Measurements from ENCODE around the gene TUBB1. TPM values are rescaled to one million over a fixed set of nuclear protein-coding genes. Genes with fewer than 3 reads are reported as not detected.

Gene TUBB1
- total and polyA plus RNA-seq, 4 experiments from 2014 or later: not detected

GRCh38 chr20:58995461-58996225 is 23.6 kb upstream of the TUBB1 start:
- H3K27me3 Mint-ChIP-seq: no peaks in the 10 kb centered on the region
- Histone ChIP-seq H3K27ac (ENCODE audit: low read depth, low read length) (no peak overlapping the region), H3K36me3 (ENCODE audit: insufficient read depth, low read length) (peaks cover 44% of the 10 kb centered on the region), H3K9me3 (ENCODE audit: control insufficient read depth in 1 of 2, low read length in 2 of 2) (no peaks in the 10 kb centered on the region), H3K4me3 (ENCODE audit: low read length in 2 of 2) (no peak overlapping the region), H3K4me1 (ENCODE audit: insufficient read depth, low read length) (no peaks in the 10 kb centered on the region), H3K27me3 (ENCODE audit: insufficient read depth, low read length) (no peaks in the 10 kb centered on the region)
- intact Hi-C loops (cut with micrococcal nuclease): no loop called here
- POLR2A ChIA-PET (ENCODE audit: partially characterized antibody): no interaction called here
- no peaks in the 10 kb centered on the region for H3K9me3 Mint-ChIP-seq
- no peak for DNase-seq
- H3K36me3 Mint-ChIP-seq: peaks cover 41 to 71% of the 10 kb centered on the region in 2 donors
- H3K4me1 Mint-ChIP-seq: no peaks in the 10 kb centered on the region
- H3K27ac Mint-ChIP-seq: peak overlapping the region in 2 of 7 donors; percentile 6 to 34
- CTCF ChIA-PET (ENCODE audit: partially characterized antibody): no interaction called here
- no peak overlapping the region for H3K4me3 Mint-ChIP-seq

- Mint-ChIP-seq H3K4me1 (no peaks in the 10 kb centered on the region), H3K4me3 (no peak overlapping the region), H3K9me3 (no peaks in the 10 kb centered on the region), H3K27ac (no peak overlapping the region), H3K36me3 (peaks cover 38 to 65% of the 10 kb centered on the region in 2 donors), H3K27me3 (no peaks in the 10 kb centered on the region)
- H3K27me3 ChIP-seq (ENCODE audit: insufficient read depth, low read length): no peaks in the 10 kb centered on the region
- CTCF ChIA-PET (ENCODE audit: partially characterized antibody): interaction anchor here (0.7 kb wide), 1 partner anchor 16 kb away, joined by 4 read pairs; no protein-coding TSS in a partner anchor
- POLR2A ChIA-PET (ENCODE audit: partially characterized antibody): no interaction called here
- no peaks in the 10 kb centered on the region for H3K4me1 ChIP-seq (ENCODE audit: insufficient read depth, low read length)
- H3K4me3 ChIP-seq (ENCODE audit: low read length in 2 of 2): no peak overlapping the region
- H3K36me3 ChIP-seq (ENCODE audit: insufficient read depth, low read length): peaks cover 39% of the 10 kb centered on the region
- intact Hi-C loops (cut with micrococcal nuclease): no loop called here
- no peak overlapping the region for H3K27ac ChIP-seq (ENCODE audit: low read depth, low read length)
- no peaks in the 10 kb centered on the region for H3K9me3 ChIP-seq (ENCODE audit: control insufficient read depth in 1 of 2, low read length in 2 of 2)
- no peak for DNase-seq
Measured at GRCh38 chr20:58996226-58996611, 23.0 kb upstream of the TUBB1 start.

- H3K27ac Mint-ChIP-seq: peak overlapping the region in 2 of 7 donors; percentile 42 to 57
Measured at GRCh38 chr20:58997141-58997770, 22.0 kb upstream of the TUBB1 start.

GRCh38 chr20:58998656-58999055 is 20.6 kb upstream of the TUBB1 start:
- H3K4me3 ChIP-seq (ENCODE audit: low read length in 2 of 2): no peak overlapping the region
- Mint-ChIP-seq H3K27me3 (no peaks in the 10 kb centered on the region), H3K4me1 (peaks cover 1 to 15% (median 10%) of the 10 kb centered on the region in 4 donors), H3K36me3 (peaks cover 24 to 50% of the 10 kb centered on the region in 2 donors), H3K9me3 (no peaks in the 10 kb centered on the region), H3K4me3 (no peak overlapping the region), H3K27ac (peak overlapping the region in 2 of 7 donors; percentile 35 to 64)
- H3K36me3 ChIP-seq (ENCODE audit: insufficient read depth, low read length): peaks cover 27% of the 10 kb centered on the region
- H3K27me3 ChIP-seq (ENCODE audit: insufficient read depth, low read length): no peaks in the 10 kb centered on the region
- ChIA-PET CTCF (ENCODE audit: partially characterized antibody) (no interaction called here), POLR2A (ENCODE audit: partially characterized antibody) (interaction anchor here (1.0 kb wide), 1 partner anchor 14 kb away, joined by 3 read pairs; no protein-coding TSS in a partner anchor)
- intact Hi-C loops (cut with micrococcal nuclease): no loop called here
- no peak for DNase-seq
- H3K27ac ChIP-seq (ENCODE audit: low read depth, low read length): no peak overlapping the region
- H3K9me3 ChIP-seq (ENCODE audit: control insufficient read depth in 1 of 2, low read length in 2 of 2): no peaks in the 10 kb centered on the region
- H3K4me1 ChIP-seq (ENCODE audit: insufficient read depth, low read length): no peaks in the 10 kb centered on the region

More at GRCh38 chr20:58997141-58997770, 22.0 kb upstream of the TUBB1 start:
- POLR2A ChIA-PET (ENCODE audit: partially characterized antibody): no interaction called here
- Histone ChIP-seq H3K27me3 (ENCODE audit: insufficient read depth, low read length) (no peaks in the 10 kb centered on the region), H3K27ac (ENCODE audit: low read depth, low read length) (no peak overlapping the region), H3K4me1 (ENCODE audit: insufficient read depth, low read length) (no peaks in the 10 kb centered on the region), H3K36me3 (ENCODE audit: insufficient read depth, low read length) (peaks cover 36% of the 10 kb centered on the region), H3K4me3 (ENCODE audit: low read length in 2 of 2) (no peak overlapping the region), H3K9me3 (ENCODE audit: control insufficient read depth in 1 of 2, low read length in 2 of 2) (no peaks in the 10 kb centered on the region)
- Mint-ChIP-seq H3K36me3 (peaks cover 32 to 58% of the 10 kb centered on the region in 2 donors), H3K4me1 (peaks cover under 1 to 1% (median under 1%) of the 10 kb centered on the region in 4 donors), H3K4me3 (no peak overlapping the region), H3K9me3 (no peaks in the 10 kb centered on the region), H3K27me3 (no peaks in the 10 kb centered on the region)
- no peak for DNase-seq
- CTCF ChIA-PET (ENCODE audit: partially characterized antibody): interaction anchor here (0.7 to 1.0 kb wide), 2 partner anchors 16 to 17 kb away, joined by 3 to 4 read pairs; partner anchors contain the start of gene NELFCD
- intact Hi-C loops (cut with micrococcal nuclease): no loop called here

- Mint-ChIP-seq H3K27me3 (no peaks in the 10 kb centered on the region), H3K4me1 (peaks cover 18 to 31% (median 26%) of the 10 kb centered on the region in 4 donors), H3K9me3 (no peaks in the 10 kb centered on the region), H3K4me3 (no peak overlapping the region), H3K27ac (peak overlapping the region in 1 of 7 donors; percentile 76), H3K36me3 (peaks cover 22 to 38% of the 10 kb centered on the region in 2 donors)
- H3K36me3 ChIP-seq (ENCODE audit: insufficient read depth, low read length): peaks cover 22% of the 10 kb centered on the region
- intact Hi-C loops (cut with micrococcal nuclease): no loop called here
- peaks cover 16% of the 10 kb centered on the region for H3K4me1 ChIP-seq (ENCODE audit: insufficient read depth, low read length)
- H3K27me3 ChIP-seq (ENCODE audit: insufficient read depth, low read length): no peaks in the 10 kb centered on the region
- H3K9me3 ChIP-seq (ENCODE audit: control insufficient read depth in 1 of 2, low read length in 2 of 2): no peaks in the 10 kb centered on the region
- no peak overlapping the region for H3K27ac ChIP-seq (ENCODE audit: low read depth, low read length)
- POLR2A ChIA-PET (ENCODE audit: partially characterized antibody): no interaction called here
- no peak overlapping the region for H3K4me3 ChIP-seq (ENCODE audit: low read length in 2 of 2)
- CTCF ChIA-PET (ENCODE audit: partially characterized antibody): no interaction called here
- DNase-seq: no peak
Measured at GRCh38 chr20:59000326-59000725, 18.9 kb upstream of the TUBB1 start.

GRCh38 chr20:59001068-59001448 is 18.2 kb upstream of the TUBB1 start:
- peaks cover 22 to 39% (median 32%) of the 10 kb centered on the region in 4 donors for H3K4me1 Mint-ChIP-seq
- Histone ChIP-seq H3K4me1 (ENCODE audit: insufficient read depth, low read length) (peaks cover 23% of the 10 kb centered on the region), H3K36me3 (ENCODE audit: insufficient read depth, low read length) (peaks cover 15% of the 10 kb centered on the region), H3K9me3 (ENCODE audit: control insufficient read depth in 1 of 2, low read length in 2 of 2) (no peaks in the 10 kb centered on the region), H3K4me3 (ENCODE audit: low read length in 2 of 2) (no peak overlapping the region), H3K27ac (ENCODE audit: low read depth, low read length) (no peak overlapping the region), H3K27me3 (ENCODE audit: insufficient read depth, low read length) (no peaks in the 10 kb centered on the region)
- ChIA-PET CTCF (ENCODE audit: partially characterized antibody) (no interaction called here), POLR2A (ENCODE audit: partially characterized antibody) (interaction anchor here (1.2 kb wide), 1 partner anchor 31 kb away, joined by 3 read pairs; the partner anchor contains the start of gene ATP5F1E)
- no peaks in the 10 kb centered on the region for H3K27me3 Mint-ChIP-seq
- no peak overlapping the region for H3K4me3 Mint-ChIP-seq
- peaks cover 15 to 31% of the 10 kb centered on the region in 2 donors for H3K36me3 Mint-ChIP-seq
- H3K9me3 Mint-ChIP-seq: no peaks in the 10 kb centered on the region
- no peak overlapping the region for H3K27ac Mint-ChIP-seq
- DNase-seq: no peak
- intact Hi-C loops (cut with micrococcal nuclease): no loop called here

GRCh38 chr20:59001449-59002171 is 17.6 kb upstream of the TUBB1 start:
- H3K4me1 ChIP-seq (ENCODE audit: insufficient read depth, low read length): peaks cover 28% of the 10 kb centered on the region
- no peak overlapping the region for H3K4me3 ChIP-seq (ENCODE audit: low read length in 2 of 2)
- H3K36me3 Mint-ChIP-seq: peaks cover 12 to 26% of the 10 kb centered on the region in 2 donors
- H3K27ac ChIP-seq (ENCODE audit: low read depth, low read length): no peak overlapping the region
- no peaks in the 10 kb centered on the region for H3K9me3 Mint-ChIP-seq
- CTCF ChIA-PET (ENCODE audit: partially characterized antibody): no interaction called here
- H3K4me1 Mint-ChIP-seq: peaks cover 22 to 41% (median 34%) of the 10 kb centered on the region in 4 donors
- H3K9me3 ChIP-seq (ENCODE audit: control insufficient read depth in 1 of 2, low read length in 2 of 2): no peaks in the 10 kb centered on the region
- H3K27ac Mint-ChIP-seq: no peak overlapping the region
- POLR2A ChIA-PET (ENCODE audit: partially characterized antibody): interaction anchor here (1.2 kb wide), 1 partner anchor 31 kb away, joined by 3 read pairs; the partner anchor contains the start of gene ATP5F1E
- H3K27me3 ChIP-seq (ENCODE audit: insufficient read depth, low read length): no peaks in the 10 kb centered on the region
- H3K27me3 Mint-ChIP-seq: no peaks in the 10 kb centered on the region
- intact Hi-C loops (cut with micrococcal nuclease): no loop called here
- no peak for DNase-seq
- no peak overlapping the region for H3K4me3 Mint-ChIP-seq
- H3K36me3 ChIP-seq (ENCODE audit: insufficient read depth, low read length): peaks cover 14% of the 10 kb centered on the region
